Fibroblast of pulmonary artery (primary cell): Measurements from ENCODE around the gene B4GALT1.

ENCODE experiments used
- DNase-seq: peaks from one replicate; pipeline ENCODE4 v3.0.0-alpha.2; 2010; ENCODE audit warnings: low read depth
- H3K4me3 ChIP-seq: replicated peaks from 2 replicates; pipeline ENCODE4 v1.5.1; 2011; ENCODE audit warnings: low read depth, mild to moderate bottlenecking, control low read depth, low read length, moderate library complexity
- TF ChIP-seq, protein P1 (sequence below): IDR thresholded peaks from 2 replicates; pipeline ENCODE4 v1.5.1; 2011; ENCODE audit warnings: mild to moderate bottlenecking, control low read depth, low read length, inconsistent platforms; ENCODE audit errors: missing control alignments

The B4GALT1 gene

DNA sequence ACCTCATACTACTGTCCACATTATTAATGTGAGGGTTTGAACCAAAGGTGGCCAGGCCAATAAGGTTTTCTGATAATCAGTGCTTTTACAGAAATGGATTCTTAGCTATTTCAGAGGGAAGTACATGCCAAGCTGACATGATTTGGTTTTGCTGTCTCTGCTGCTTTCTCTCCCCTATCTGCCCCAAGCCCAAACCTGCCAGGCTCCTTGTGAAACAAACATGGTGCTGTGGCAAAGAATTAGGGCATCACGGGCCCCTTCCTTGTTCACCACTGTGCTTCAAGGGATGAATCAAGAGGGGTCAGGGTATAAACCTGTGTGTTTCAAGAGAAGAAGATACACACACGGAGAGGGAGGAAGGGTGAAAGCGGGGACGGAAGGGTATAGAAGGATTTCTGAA is 49.3 kb downstream of the B4GALT1 start:
- no peak for DNase-seq
- H3K4me3 ChIP-seq: no peak overlapping the region
- TF ChIP-seq, protein P1, sequence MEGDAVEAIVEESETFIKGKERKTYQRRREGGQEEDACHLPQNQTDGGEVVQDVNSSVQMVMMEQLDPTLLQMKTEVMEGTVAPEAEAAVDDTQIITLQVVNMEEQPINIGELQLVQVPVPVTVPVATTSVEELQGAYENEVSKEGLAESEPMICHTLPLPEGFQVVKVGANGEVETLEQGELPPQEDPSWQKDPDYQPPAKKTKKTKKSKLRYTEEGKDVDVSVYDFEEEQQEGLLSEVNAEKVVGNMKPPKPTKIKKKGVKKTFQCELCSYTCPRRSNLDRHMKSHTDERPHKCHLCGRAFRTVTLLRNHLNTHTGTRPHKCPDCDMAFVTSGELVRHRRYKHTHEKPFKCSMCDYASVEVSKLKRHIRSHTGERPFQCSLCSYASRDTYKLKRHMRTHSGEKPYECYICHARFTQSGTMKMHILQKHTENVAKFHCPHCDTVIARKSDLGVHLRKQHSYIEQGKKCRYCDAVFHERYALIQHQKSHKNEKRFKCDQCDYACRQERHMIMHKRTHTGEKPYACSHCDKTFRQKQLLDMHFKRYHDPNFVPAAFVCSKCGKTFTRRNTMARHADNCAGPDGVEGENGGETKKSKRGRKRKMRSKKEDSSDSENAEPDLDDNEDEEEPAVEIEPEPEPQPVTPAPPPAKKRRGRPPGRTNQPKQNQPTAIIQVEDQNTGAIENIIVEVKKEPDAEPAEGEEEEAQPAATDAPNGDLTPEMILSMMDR: no peak

GRCh38 chr9:33117306-33117705 is 49.8 kb downstream of the B4GALT1 start:
- H3K4me3 ChIP-seq: no peak overlapping the region
- no peak for DNase-seq
- TF ChIP-seq, protein P1: no peak

- TF ChIP-seq, protein P1: no peak
- no peak for DNase-seq
Observed at GRCh38 chr9:33116860-33117259, 50.3 kb downstream of the B4GALT1 start.

DNA sequence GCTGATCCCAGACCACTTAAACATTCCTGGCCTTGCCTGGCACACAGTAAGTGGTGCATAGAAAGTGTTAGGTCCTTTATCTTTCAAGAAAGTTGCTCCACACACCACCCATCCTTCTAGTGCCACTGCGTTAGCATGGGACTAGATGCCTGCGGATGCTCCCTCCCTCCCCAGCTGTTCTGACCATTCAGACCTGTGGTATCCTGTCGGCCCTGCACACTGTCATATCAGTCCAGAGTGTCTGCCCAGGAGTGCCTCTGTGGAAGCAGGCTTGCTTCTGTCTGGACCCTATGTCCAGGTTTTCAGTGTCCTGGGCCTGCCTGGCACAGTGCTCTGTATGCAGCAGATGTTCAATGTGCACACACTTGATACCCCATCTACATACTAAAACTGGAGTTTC is 52.4 kb downstream of the B4GALT1 start:
- H3K4me3 ChIP-seq: no peak overlapping the region
- TF ChIP-seq, protein P1: no peak
- no peak for DNase-seq

More at GRCh38 chr9:33116860-33117259, 50.3 kb downstream of the B4GALT1 start:
- no peak overlapping the region for H3K4me3 ChIP-seq

GRCh38 chr9:33113799-33114547 is 53.2 kb downstream of the B4GALT1 start:
- no peak overlapping the region for H3K4me3 ChIP-seq
- TF ChIP-seq, protein P1: no peak
- DNase-seq: no peak

- DNase-seq: no peak
- no peak overlapping the region for H3K4me3 ChIP-seq
- TF ChIP-seq, protein P1: no peak
Observed at GRCh38 chr9:33112094-33112493, 55.0 kb downstream of the B4GALT1 start.

DNA sequence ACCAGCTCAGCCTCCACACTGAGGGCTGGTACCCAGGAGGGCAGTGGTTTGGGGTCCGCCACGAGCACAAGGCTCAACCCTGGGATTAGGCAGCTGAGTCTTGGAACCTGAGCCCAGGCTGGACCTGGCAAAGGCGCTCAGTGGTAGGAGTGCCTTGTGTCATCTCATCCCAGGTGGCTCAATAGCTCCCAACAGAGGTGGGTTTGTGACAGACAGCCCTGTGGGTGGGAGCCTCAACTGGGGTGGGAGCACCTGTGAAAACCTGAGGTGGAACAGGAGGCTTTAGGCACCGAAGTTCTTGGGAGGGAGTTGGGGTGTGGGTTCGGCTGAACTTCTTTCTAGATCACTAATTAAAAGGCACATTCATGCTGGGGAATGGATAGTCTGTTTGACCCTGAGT is 55.5 kb downstream of the B4GALT1 start:
- TF ChIP-seq, protein P1: no peak
- no peak overlapping the region for H3K4me3 ChIP-seq
- DNase-seq: no peak
